Amniotic stem cell (primary cell): Measurements from ENCODE around the gene MFSD6.

Experiments
- DNase-seq: peaks from one replicate; lab custom pipeline; 2025; lab: John Stamatoyannopoulos, UW

The MFSD6 gene

GRCh38 chr2:190533175-190533967, 125.2 kb downstream of the MFSD6 start:
- DNase-seq, result no peak

- no peak for DNase-seq
Measured at GRCh38 chr2:190533968-190534309, 125.8 kb downstream of the MFSD6 start.

- DNase-seq, result no peak
Measured at GRCh38 chr2:190534310-190535120, 126.4 kb downstream of the MFSD6 start, which contains the start of gene NEMP2. Gene NEMP2 (minus strand): TSS chr2:190534722. CDS start chr2:190534655, 67 bp downstream.

GRCh38 chr2:190535121-190535439, 126.9 kb downstream of the MFSD6 start:
- no peak for DNase-seq

- no peak for DNase-seq
Measured at GRCh38 chr2:190535586-190535985, 127.4 kb downstream of the MFSD6 start.

GRCh38 chr2:190537765-190538164, 129.6 kb downstream of the MFSD6 start:
- DNase-seq, result no peak

- DNase-seq, result no peak
Measured at GRCh38 chr2:190538201-190538600, 130.0 kb downstream of the MFSD6 start.

- DNase-seq, result no peak
Measured at GRCh38 chr2:190540048-190540447, 131.9 kb downstream of the MFSD6 start.

- DNase-seq, result no peak
Measured at GRCh38 chr2:190545093-190545492, 136.9 kb downstream of the MFSD6 start.

GRCh38 chr2:190545555-190546385, 137.6 kb downstream of the MFSD6 start:
- no peak for DNase-seq

GRCh38 chr2:190546734-190547133, 138.6 kb downstream of the MFSD6 start:
- no peak for DNase-seq

GRCh38 chr2:190547886-190548285, 139.7 kb downstream of the MFSD6 start:
- no peak for DNase-seq

GRCh38 chr2:190550137-190550536, 142.0 kb downstream of the MFSD6 start:
- no peak for DNase-seq
